Endothelial cell of umbilical vein (primary cell): ENCODE results near the gene SOX18. TPM values are rescaled to one million over a fixed set of nuclear protein-coding genes. Genes with fewer than 3 reads are reported as not detected.

Experiments
- BruUV-seq: library from RNA; stranded (reverse); fragments of 400-500 nt; replicated peaks from 2 replicates; lab custom pipeline; 2021; lab: Mats Ljungman, UMichigan
- CTCF ChIA-PET: fragments of 300-600, 350-600 bp; sonication (Branson Sonifier 250); formaldehyde crosslinking; loops from one replicate; lab custom pipeline; 2021; ENCODE audit warnings: antibody characterized with exemption, inconsistent platforms; lab: Charles Lee
- POLR2A ChIA-PET: fragments of 300-600, 350-600 bp; sonication (Branson Sonifier 250); formaldehyde crosslinking; loops from one replicate; lab custom pipeline; 2021; ENCODE audit warnings: antibody characterized with exemption, inconsistent platforms; lab: Charles Lee
- DNase-seq: peaks from one replicate; pipeline ENCODE4 v3.0.0-alpha.2; 2011; ENCODE audit warnings: low read depth, low spot score
- FAIRE-seq: peaks from 2 replicates; lab custom pipeline; 2011; peaks lifted over from hg19 to GRCh38; lab: Jason Lieb, UNC
- H2AFZ ChIP-seq: 2 replicates; pipeline ENCODE4 v1.6.0; 2012; ENCODE audit warnings: low read depth, low read length, control low read depth, inconsistent platforms
- H3K27ac ChIP-seq: 2 replicates; pipeline ENCODE4 v1.5.1; 2011; ENCODE audit warnings: low read depth, mild to moderate bottlenecking, control low read depth, low read length, moderate library complexity; ENCODE audit not compliant: insufficient read depth
- H3K27me3 ChIP-seq, 2 experiments: 2 replicates each; pipeline versions ENCODE4 v1.6.0 to v1.6.1; 2011; ENCODE audit warnings: low read length in 2 of 2, mixed read lengths in 1 of 2; ENCODE audit not compliant: control insufficient read depth in 2 of 2, insufficient read depth in 2 of 2
- H3K36me3 ChIP-seq, 2 experiments: 2 replicates in 1 of 2; 3 replicates in 1 of 2; pipeline ENCODE4 v1.5.1; 2011; ENCODE audit warnings: low read length in 2 of 2, mild to moderate bottlenecking in 1 of 2, moderate library complexity in 1 of 2; ENCODE audit not compliant: control insufficient read depth in 2 of 2, insufficient read depth in 2 of 2; ENCODE audit errors: extremely low read depth in 1 of 2
- H3K4me1 ChIP-seq: 3 replicates; pipeline ENCODE4 v1.5.1; 2011; ENCODE audit warnings: mild to moderate bottlenecking, low read length; ENCODE audit not compliant: control insufficient read depth, insufficient read depth; ENCODE audit errors: extremely low read depth
- H3K4me2 ChIP-seq: 2 replicates; pipeline ENCODE4 v1.6.1; 2011; ENCODE audit warnings: low read length, control low read depth, mixed read lengths; ENCODE audit not compliant: insufficient read depth
- H3K4me3 ChIP-seq, 3 experiments: fragments of 200-600 bp in 1 of 3; sonication (generic), shearing (Covaris generic) in 1 of 3; replicated peaks in 1 of 3; 2 replicates each; pipeline ENCODE4 v1.5.1; 2011 to 2016; ENCODE audit warnings: control low read depth in 3 of 3, low read length in 3 of 3, mild to moderate bottlenecking in 2 of 3, inconsistent platforms in 1 of 3, low read depth in 1 of 3, moderate library complexity in 1 of 3; ENCODE audit not compliant: insufficient read depth in 1 of 3
- H3K79me2 ChIP-seq: 2 replicates; pipeline ENCODE4 v1.6.0; 2012; ENCODE audit warnings: low read length, inconsistent platforms; ENCODE audit not compliant: control insufficient read depth, insufficient read depth
- H3K9ac ChIP-seq: replicated peaks from 2 replicates; pipeline ENCODE3; 2011; ENCODE audit warnings: low read length, control low read depth; ENCODE audit not compliant: insufficient read depth; ENCODE audit errors: extremely low read depth
- H3K9me1 ChIP-seq: replicated peaks from 3 replicates; pipeline ENCODE4 v1.6.0; 2011; ENCODE audit warnings: mild to moderate bottlenecking, low read length; ENCODE audit not compliant: control insufficient read depth, insufficient read depth; ENCODE audit errors: extremely low read depth
- H3K9me3 ChIP-seq: replicated peaks from 2 replicates; pipeline ENCODE4 v1.5.1; 2012; ENCODE audit warnings: low read length, inconsistent platforms; ENCODE audit not compliant: control insufficient read depth, insufficient read depth
- H4K20me1 ChIP-seq: replicated peaks from 2 replicates; pipeline ENCODE3; 2011; ENCODE audit warnings: mild to moderate bottlenecking, low read length; ENCODE audit not compliant: control insufficient read depth, insufficient read depth; ENCODE audit errors: extremely low read depth
- CTCF ChIP-seq, 2 donors: IDR thresholded peaks; 1 replicate in 1 of 2; 2 replicates in 1 of 2; pipeline ENCODE4 v1.5.1; 2011; ENCODE audit warnings: low read length in 2 of 2, mild to moderate bottlenecking in 2 of 2, moderate library complexity in 2 of 2, control low read depth in 1 of 2, inconsistent platforms in 1 of 2, low read depth in 1 of 2; ENCODE audit not compliant: insufficient read depth in 1 of 2; ENCODE audit errors: extremely low read depth in 1 of 2
- EZH2 ChIP-seq: IDR thresholded peaks from 2 replicates; pipeline ENCODE4 v1.6.1; 2012; ENCODE audit warnings: borderline replicate concordance, low read depth, mild to moderate bottlenecking, moderate library complexity, low read length, inconsistent platforms; ENCODE audit not compliant: severe bottlenecking
- FOS ChIP-seq: IDR thresholded peaks from 2 replicates; pipeline ENCODE4 v1.6.1; 2011; ENCODE audit warnings: mild to moderate bottlenecking, low read length, moderate library complexity, borderline replicate concordance; ENCODE audit not compliant: insufficient read depth
- GATA2 ChIP-seq: IDR thresholded peaks from 2 replicates; pipeline ENCODE4 v1.7.0; 2011; ENCODE audit warnings: low read depth, mild to moderate bottlenecking, moderate library complexity, mixed read lengths, low read length; ENCODE audit not compliant: insufficient read length, insufficient read depth
- JUN ChIP-seq: IDR thresholded peaks from 2 replicates; pipeline ENCODE4 v1.6.1; 2011; ENCODE audit warnings: borderline replicate concordance, low read depth; ENCODE audit not compliant: insufficient read length, insufficient read depth
- MAX ChIP-seq: IDR thresholded peaks from 2 replicates; pipeline ENCODE4 v1.6.1; 2011; ENCODE audit not compliant: insufficient read depth, insufficient read length
- MYC ChIP-seq: IDR thresholded peaks from one replicate; pipeline ENCODE4 v1.6.1; 2011; ENCODE audit warnings: mild to moderate bottlenecking, low read depth, low read length
- POLR2A ChIP-seq: IDR thresholded peaks from 2 replicates; pipeline ENCODE4 v1.6.1; 2012; ENCODE audit warnings: low read depth, mild to moderate bottlenecking, control low read depth, low read length
- POLR2AphosphoS5 ChIP-seq: IDR thresholded peaks from 2 replicates; pipeline ENCODE4 v1.6.1; 2012; ENCODE audit warnings: low read depth, mild to moderate bottlenecking, control low read depth, low read length, moderate library complexity; ENCODE audit not compliant: insufficient read depth
- dilution Hi-C: fragments of 300-500 bp; cut with MboI; formaldehyde crosslinking; loops from one replicate; pipeline ENCODE4 v1.15.0; 2019; ENCODE audit warnings: low sequenced_read_pairs; ENCODE audit not compliant: extremely low pct_ligation_motif_present
- intact Hi-C: fragments of 100-400 bp; cut with micrococcal nuclease; formaldehyde crosslinking; loops from one replicate; pipeline ENCODE4 v1.10.0; 2022
- polyA plus RNA-seq, 4 experiments: library from polyadenylated mRNA; depleted of rRNA in 3 of 4; stranded (reverse) in 3 of 4; unstranded in 1 of 4; fragments of >200 nt; gene quantifications; 2 replicates each; pipeline versions ENCODE4 v1.2.1 to v1.2.3, GENCODE V29; 2011 to 2012; ENCODE audit warnings: missing spikeins in 1 of 4
- total RNA-seq: library from RNA; stranded (reverse); gene quantifications from 2 replicates; pipeline ENCODE4 v1.2.3, GENCODE V29; 2021

The SOX18 gene
- total and polyA plus RNA-seq, 2 donors (not counting 3 experiments of a cell fraction or from before 2014, with no cell fraction given): 20.9 to 175 TPM

GRCh38 chr20:64063389-64064144 is 14.1 kb upstream of the SOX18 start:
- peak overlapping the region; percentile 72 to 91 (median 84) for H3K4me3 ChIP-seq
- intact Hi-C loops: loop anchor here (1.0 to 10.0 kb wide), 2 partner anchors 61 to 82 kb away; partner anchors contain the start of gene PRPF6
- H3K27ac ChIP-seq: peak overlapping the region; percentile 20
- DNase-seq (no peak), FAIRE-seq (no peak)
- TF ChIP-seq POLR2AphosphoS5: no peak
- no peak for TF ChIP-seq EZH2
- no peak for TF ChIP-seq FOS
- TF ChIP-seq POLR2A: no peak
- TF ChIP-seq JUN: no peak
- no peak for TF ChIP-seq GATA2
- TF ChIP-seq MYC: no peak
- no peak for TF ChIP-seq MAX
- TF ChIP-seq CTCF (IDR thresholded peaks at IDR 0.05; ENCODE audit: extremely low read depth in 1 of 2, insufficient read depth in 1 of 2, low read depth in 1 of 2, low read length in 2 of 2): no peak
- ChIA-PET POLR2A (interaction anchor here (0.8 to 1.4 kb wide), 5 partner anchors 10 to 199 kb away, joined by 3 to 11 read pairs (median 3); partner anchors contain the start of gene TPD52L2), CTCF (interaction anchor here (1.0 to 15.2 kb wide), 9 partner anchors 9 to 90 kb away, joined by 3 to 412 read pairs (median 6); partner anchors contain the start of genes C20orf204, OPRL1, PRPF6 and SAMD10)
- peak overlapping the region; percentile 63 for H3K9ac ChIP-seq
- H3K4me2 ChIP-seq: peak overlapping the region; percentile 76
- H3K9me1 ChIP-seq: no peaks in the 10 kb centered on the region
- no peaks in the 10 kb centered on the region for H4K20me1 ChIP-seq
- peaks cover 6% of the 10 kb centered on the region for H3K79me2 ChIP-seq
- BruUV-seq: TSS peak; percentile 53
- no peaks in the 10 kb centered on the region for H3K27me3 ChIP-seq
- dilution Hi-C loops: no loop called here
- H3K9me3 ChIP-seq: no peaks in the 10 kb centered on the region
- peak overlapping the region; percentile 76 for H2AFZ ChIP-seq
- H3K4me1 ChIP-seq: peaks cover 18% of the 10 kb centered on the region
- H3K36me3 ChIP-seq: no peaks in the 10 kb centered on the region
